GM18873 (cell line): ENCODE data around the gene UBE2I.

Experiments
- ATAC-seq: cut with Tn5 transposase; IDR thresholded peaks from one replicate; pipeline ENCODE4 v1.9.1; 2021; ENCODE audit warnings: mild to moderate bottlenecking, moderate library complexity, moderate number of reproducible peaks; ENCODE audit not compliant: unreplicated experiment, low FRiP score

Gene UBE2I

DNA sequence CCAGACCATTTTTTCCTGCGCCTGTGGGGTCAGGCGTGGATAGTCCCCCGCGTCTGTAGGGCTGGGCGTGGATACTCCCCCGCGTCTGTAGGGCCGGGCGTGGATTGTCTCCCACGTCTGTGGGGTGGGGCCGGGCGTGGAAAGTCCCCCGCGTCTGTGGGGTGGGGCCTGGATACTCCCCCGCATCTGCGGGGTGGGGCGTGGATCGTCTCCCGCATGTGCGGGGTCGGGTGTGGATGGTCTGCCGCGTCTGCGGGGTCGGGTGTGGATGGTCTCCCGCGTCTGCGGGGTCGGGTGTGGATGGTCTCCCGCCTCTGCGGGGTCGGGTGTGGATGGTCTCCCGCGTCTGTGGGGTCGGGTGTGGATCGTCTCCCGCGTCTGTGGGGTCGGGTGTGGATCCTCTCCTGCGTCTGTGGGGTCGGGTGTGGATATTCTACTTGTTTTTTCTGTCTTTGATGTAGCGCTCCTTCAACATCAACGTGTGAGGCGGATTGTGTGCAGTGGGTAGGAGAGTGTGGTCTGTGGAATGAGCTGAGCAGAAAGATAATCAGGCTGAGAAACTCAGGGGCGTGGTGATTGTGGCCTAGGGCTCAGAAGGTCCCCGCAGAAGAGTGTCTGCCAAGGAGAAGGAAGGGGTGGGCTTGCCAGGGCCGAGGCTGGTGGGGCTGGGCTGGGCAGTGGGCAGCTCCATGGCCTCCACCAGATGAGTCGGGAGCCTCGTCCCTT lies 45.5 kb downstream of the UBE2I start:
- no peak for ATAC-seq

DNA sequence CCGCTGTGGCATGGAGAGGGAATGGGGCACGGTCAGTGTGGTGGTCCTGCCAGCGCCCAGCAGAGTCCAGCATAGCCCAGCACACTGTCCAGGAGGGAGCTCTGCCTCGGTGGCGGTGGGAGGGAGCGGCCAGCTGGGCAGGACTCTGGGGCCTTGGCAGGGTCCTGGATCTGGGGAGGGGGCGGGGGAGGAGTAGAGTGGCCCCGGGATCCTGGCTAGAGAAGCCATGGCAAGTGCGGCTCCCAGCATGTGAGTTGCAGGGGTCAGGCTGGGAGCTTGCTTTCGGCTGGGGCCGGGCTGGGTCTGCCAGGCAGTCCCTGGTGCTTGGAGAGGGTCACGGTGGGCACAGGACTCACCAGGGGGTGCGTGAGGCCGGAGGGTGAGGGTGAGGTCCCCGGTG lies 46.2 kb downstream of the UBE2I start:
- no peak for ATAC-seq

- ATAC-seq, result no peak
Observed at GRCh38 chr16:1356061-1356900, 46.8 kb downstream of the UBE2I start.

DNA sequence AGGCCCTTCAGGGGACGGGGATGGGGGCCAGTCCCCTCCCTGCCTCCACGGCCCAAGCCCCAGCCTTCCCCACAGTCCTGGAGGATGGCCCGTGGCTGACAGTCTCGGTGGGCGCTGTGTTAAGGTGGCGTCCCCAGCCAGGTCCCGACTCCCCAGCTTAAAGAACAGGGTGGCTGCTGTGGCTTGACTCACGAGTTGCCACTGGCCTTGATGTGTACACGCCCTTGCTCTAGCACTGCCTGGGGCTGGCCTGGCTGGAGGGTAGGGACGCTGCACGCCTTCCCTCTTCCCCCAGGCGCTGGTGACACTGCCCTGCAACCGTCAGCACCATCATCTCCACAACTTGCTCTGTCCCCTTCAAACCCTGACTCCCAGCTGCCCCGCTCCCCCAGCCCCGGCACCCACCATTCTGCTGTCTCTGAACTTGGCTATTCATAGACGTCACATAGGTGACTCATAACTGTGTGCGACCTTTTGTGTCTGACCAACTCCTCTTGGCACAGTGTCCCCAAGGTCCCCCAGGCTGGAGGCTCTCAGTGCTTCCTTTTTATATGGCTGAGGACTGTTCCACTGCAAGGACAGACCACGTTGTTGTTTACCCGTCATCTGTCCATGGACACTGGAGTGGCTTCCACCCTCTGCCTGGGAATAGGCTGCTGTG lies 48.6 kb downstream of the UBE2I start:
- ATAC-seq, result no peak

GRCh38 chr16:1361685-1362360 lies 52.4 kb downstream of the UBE2I start:
- ATAC-seq, result no peak

GRCh38 chr16:1362807-1363206 lies 53.4 kb downstream of the UBE2I start:
- ATAC-seq, result no peak

- no peak for ATAC-seq
Observed at GRCh38 chr16:1363501-1364041, 54.1 kb downstream of the UBE2I start.

- no peak for ATAC-seq
Observed at GRCh38 chr16:1364510-1364909, 55.1 kb downstream of the UBE2I start.

DNA sequence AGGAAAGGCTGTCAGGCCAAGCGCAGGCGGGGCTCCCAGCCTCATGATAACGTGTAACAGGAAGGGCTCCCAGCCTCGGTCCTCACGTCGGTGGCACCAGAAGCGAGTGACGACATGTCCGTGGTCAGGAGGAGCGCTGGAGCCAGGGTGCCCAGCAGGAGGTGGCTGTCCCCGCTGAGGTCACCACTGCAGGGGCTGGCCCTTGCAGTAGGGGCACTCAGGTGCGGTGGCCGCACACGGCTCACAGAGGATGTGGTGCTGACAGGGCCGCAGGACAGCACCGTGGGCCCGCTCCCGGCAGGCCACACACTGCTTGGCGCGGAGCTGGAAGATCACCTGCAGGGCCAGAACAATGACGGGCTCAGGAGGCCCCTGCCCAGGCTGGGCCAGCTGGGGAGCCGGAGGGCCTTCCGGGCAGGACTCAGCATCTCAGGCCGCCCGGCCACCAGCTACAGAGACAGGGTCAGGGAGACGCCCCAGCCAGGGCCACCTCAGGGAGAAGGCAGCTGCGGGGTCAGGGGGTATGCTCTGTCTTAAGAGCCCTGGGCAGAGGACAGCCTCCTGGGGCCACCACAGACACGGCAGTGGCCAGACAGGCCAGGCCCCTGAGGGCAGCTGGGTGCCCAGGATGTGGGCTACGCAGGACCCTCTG lies 56.8 kb downstream of the UBE2I start:
- ATAC-seq, result no peak

GRCh38 chr16:1366712-1367299 lies 57.4 kb downstream of the UBE2I start:
- ATAC-seq, result no peak

- ATAC-seq, result no peak
Observed at GRCh38 chr16:1367486-1368174, 58.2 kb downstream of the UBE2I start.

DNA sequence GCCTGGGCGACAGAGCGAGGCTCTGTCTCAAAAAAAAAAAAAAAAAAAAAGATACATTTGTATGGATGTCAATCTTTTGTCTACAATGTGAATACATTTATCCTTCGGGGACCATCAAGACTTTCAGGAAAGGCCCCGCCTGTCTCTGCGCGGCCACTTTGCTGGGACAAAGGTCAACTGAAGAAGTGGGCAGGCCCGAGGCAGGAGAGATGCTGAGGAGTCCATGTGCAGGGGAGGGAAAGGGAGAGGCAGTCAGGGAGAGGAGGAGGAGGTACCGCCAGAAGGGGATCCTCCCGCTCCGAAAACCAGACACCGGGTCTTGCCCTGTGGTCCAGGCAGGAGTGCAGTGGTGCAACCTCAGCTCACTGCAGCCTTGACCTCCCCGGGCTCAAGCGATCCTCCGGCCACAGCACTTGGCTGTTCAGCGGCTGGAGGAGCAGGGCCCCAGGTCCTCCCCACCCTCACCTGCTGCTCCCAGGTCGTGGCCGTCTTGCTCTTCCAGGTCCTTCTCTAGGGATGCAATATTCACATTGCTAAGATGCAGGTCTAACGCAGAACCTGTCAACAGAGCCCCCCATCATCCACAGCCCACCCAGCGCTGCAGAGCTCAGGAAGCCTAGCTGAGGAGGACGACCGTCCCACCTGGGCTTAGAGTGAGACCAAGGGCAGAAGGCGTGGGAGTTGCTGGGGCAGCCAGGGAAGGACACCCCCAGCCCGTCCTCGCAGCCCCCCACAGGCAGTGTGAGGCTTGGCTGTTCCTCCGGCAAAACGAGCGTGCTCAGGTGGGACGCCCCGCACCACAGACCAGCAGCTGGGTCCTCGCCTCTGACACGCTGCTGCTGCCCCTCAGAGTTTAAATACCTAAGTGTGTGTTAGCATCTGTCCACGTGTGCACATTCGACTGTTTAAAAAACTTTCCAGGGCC lies 61.9 kb downstream of the UBE2I start:
- no peak for ATAC-seq

DNA sequence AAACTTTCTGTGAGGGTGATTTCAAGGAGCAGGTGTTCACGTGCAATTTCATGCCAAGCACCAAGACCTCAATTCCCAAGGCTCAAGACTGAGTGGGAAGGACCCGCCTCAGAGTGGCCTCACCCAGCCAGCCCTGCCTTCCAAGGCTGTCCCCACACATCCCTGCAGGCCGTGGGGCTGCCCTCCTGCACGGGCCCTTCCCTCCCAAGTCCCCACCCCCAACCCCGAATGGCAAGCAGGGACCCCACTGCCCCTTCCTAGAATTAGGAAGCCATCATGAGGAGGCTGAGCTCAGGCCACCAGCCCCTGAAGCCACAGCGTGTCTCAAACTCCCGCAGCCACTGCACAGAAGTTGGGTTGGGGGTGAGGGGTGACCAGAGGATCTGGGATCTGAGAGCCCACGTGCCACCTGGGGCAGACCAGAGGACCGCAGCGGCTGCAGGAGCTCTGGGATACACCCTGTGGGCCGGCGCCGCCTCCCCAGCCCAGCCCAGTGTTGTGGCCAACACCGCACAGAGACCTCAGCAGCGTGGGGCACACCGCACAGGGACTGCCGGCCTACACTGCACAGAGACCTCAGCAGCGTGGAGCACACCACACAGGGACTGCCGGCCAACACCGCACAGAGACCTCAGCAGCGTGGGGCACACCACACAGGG lies 63.0 kb downstream of the UBE2I start:
- ATAC-seq, result no peak

- no peak for ATAC-seq
Observed at GRCh38 chr16:1374418-1375297, 65.2 kb downstream of the UBE2I start.

DNA sequence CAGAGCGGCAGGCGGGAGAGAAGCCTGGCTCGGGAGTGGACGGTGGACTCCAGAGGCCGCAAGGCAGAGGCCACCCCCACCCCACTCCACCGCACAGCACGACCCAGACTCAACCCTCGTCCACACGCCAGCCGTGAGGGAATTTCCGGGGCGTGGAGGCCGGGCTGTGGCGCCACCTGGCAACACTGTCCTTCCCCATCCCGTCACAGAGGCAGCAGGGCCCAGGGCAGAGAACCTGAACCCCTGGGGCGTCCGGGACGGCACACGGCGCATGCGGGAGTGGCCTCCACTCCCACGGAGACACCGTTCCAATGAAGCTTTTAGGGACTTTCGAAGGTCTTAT lies 65.8 kb downstream of the UBE2I start:
- ATAC-seq, result no peak

DNA sequence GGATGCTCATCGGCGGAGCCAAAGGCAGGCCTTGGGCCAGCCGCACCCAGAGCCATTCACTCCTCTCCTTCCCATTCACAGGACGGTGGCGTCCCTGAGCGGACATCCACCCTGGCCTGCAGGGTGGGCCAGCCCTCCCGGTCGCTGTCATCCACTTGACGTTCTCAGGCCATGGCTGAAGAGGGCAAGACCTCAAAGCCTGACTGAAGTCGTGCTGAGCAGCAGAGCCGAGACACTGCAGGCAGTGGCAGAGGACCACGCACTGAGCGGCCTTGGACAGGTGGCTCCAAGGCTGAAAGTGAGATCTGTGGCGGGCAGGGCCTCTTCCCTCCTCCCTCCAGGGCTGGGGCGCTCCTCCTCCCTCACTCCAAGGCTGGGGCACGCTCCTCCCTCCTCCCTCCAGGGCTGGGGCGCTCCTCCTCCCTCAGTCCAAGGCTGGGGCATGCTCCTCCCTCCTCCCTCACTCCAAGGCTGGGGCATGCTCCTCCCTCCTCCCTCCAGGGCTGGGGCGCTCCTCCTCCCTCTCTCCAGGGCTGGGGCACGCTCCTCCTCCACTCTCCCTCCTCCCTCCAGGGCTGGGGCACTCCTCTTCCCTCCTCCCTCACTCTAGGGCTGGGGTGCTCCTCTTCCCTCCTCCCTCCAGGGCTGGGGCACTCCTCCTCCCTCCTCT lies 66.4 kb downstream of the UBE2I start:
- ATAC-seq, result no peak
